Measurements from ENCODE around the gene RFLNA. TPM values are rescaled to one million over a fixed set of nuclear protein-coding genes. Genes with fewer than 3 reads are reported as not detected.
A peak's percentile ranks its signal among the peaks of the same experiment; 100 is the strongest.

Gene RFLNA
- total and polyA plus RNA-seq, 2 of the 13 experiments (the other 11 are each of a cell fraction or from before 2014, with no cell fraction given): not detected

- TF ChIP-seq ERF (CRISPR knock-in tag; IDR thresholded peaks at IDR 0.05): peak; percentile 81
- no peak for TF ChIP-seq FOXC1 (CRISPR knock-in tag; IDR thresholded peaks at IDR 0.05; ENCODE audit: borderline replicate concordance)
- 0 out of 2 replicates have a peak, but pooled peaks have one; percentile 39 for TF ChIP-seq ZBED4 (CRISPR knock-in tag; IDR thresholded peaks at IDR 0.05; ENCODE audit: borderline replicate concordance)
- no peak for TF ChIP-seq AKAP8 (CRISPR knock-in tag; IDR thresholded peaks at IDR 0.05)
- no peak for TF ChIP-seq ZNF713 (CRISPR knock-in tag; IDR thresholded peaks at IDR 0.05)
- TF ChIP-seq, protein P1, sequence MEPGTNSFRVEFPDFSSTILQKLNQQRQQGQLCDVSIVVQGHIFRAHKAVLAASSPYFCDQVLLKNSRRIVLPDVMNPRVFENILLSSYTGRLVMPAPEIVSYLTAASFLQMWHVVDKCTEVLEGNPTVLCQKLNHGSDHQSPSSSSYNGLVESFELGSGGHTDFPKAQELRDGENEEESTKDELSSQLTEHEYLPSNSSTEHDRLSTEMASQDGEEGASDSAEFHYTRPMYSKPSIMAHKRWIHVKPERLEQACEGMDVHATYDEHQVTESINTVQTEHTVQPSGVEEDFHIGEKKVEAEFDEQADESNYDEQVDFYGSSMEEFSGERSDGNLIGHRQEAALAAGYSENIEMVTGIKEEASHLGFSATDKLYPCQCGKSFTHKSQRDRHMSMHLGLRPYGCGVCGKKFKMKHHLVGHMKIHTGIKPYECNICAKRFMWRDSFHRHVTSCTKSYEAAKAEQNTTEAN (CRISPR knock-in tag; conservative IDR thresholded peaks at IDR 0.05): peak; percentile 83; the same call in 1 of the 2 replicates
- TF ChIP-seq ZBTB1 (CRISPR knock-in tag; IDR thresholded peaks at IDR 0.05; ENCODE audit: borderline replicate concordance): no peak
- no peak for TF ChIP-seq NFE2L2 (IDR thresholded peaks at IDR 0.05; ENCODE audit: low read length)
- TF ChIP-seq, protein P2, sequence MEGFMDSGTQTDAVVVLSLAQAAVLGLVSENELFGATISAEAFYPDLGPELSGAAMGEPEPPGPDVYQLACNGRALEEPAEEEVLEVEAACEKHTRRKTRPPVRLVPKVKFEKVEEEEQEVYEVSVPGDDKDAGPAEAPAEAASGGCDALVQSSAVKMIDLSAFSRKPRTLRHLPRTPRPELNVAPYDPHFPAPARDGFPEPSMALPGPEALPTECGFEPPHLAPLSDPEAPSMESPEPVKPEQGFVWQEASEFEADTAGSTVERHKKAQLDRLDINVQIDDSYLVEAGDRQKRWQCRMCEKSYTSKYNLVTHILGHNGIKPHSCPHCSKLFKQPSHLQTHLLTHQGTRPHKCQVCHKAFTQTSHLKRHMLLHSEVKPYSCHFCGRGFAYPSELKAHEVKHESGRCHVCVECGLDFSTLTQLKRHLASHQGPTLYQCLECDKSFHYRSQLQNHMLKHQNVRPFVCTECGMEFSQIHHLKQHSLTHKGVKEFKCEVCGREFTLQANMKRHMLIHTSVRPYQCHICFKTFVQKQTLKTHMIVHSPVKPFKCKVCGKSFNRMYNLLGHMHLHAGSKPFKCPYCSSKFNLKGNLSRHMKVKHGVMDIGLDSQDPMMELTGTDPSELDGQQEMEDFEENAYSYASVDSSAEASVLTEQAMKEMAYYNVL (CRISPR knock-in tag; IDR thresholded peaks at IDR 0.05; ENCODE audit: borderline replicate concordance): peak; percentile 79; the same call in 1 of the 2 replicates
- peak; percentile 95 for TF ChIP-seq SKIL (CRISPR knock-in tag; IDR thresholded peaks at IDR 0.05; ENCODE audit: borderline replicate concordance)
- no peak for TF ChIP-seq FLYWCH1 (CRISPR knock-in tag; IDR thresholded peaks at IDR 0.05)
- TF ChIP-seq ZNF451 (CRISPR knock-in tag; IDR thresholded peaks at IDR 0.05): no peak
- TF ChIP-seq SALL2 (CRISPR knock-in tag; IDR thresholded peaks at IDR 0.05): no peak
- TF ChIP-seq SOX6 (IDR thresholded peaks at IDR 0.05): no peak
- TF ChIP-seq SOX6 (CRISPR knock-in tag; IDR thresholded peaks at IDR 0.05): peak; percentile 83
- no peak for TF ChIP-seq ZNF619 (CRISPR knock-in tag; IDR thresholded peaks at IDR 0.05)
These were observed 57.9 kb downstream of the RFLNA start (continued) for GRCh38 chr12:124352839-124353238.
